AG04449 (cell line): ENCODE results near the gene BFSP1.

ENCODE experiments used
- CTCF ChIA-PET: fragments of 350-600 bp; formaldehyde crosslinking; extraction: SDS; loops from one replicate; lab custom pipeline; 2021; ENCODE audit warnings: antibody characterized with exemption; lab: Yijun Ruan, JAX
- POLR2A ChIA-PET: fragments of 400-600, 350-600 bp; formaldehyde crosslinking; extraction: SDS; loops from one replicate; lab custom pipeline; 2020; ENCODE audit warnings: antibody characterized with exemption, inconsistent platforms; lab: Yijun Ruan, JAX
- DNase-seq: peaks from one replicate; pipeline ENCODE4 v3.0.0-alpha.2; 2010; ENCODE audit warnings: low read depth, low spot score
- H3K4me3 ChIP-seq: 2 replicates; pipeline ENCODE4 v1.5.1; 2011; ENCODE audit warnings: low read depth, mild to moderate bottlenecking, control low read depth, low read length
- TF ChIP-seq, protein P1 (sequence below): IDR thresholded peaks from one replicate; pipeline ENCODE4 v1.5.1; 2011; ENCODE audit warnings: mild to moderate bottlenecking, moderate library complexity, low read length, control low read depth, inconsistent platforms; ENCODE audit not compliant: insufficient read depth; ENCODE audit errors: missing control alignments

Gene BFSP1

DNA sequence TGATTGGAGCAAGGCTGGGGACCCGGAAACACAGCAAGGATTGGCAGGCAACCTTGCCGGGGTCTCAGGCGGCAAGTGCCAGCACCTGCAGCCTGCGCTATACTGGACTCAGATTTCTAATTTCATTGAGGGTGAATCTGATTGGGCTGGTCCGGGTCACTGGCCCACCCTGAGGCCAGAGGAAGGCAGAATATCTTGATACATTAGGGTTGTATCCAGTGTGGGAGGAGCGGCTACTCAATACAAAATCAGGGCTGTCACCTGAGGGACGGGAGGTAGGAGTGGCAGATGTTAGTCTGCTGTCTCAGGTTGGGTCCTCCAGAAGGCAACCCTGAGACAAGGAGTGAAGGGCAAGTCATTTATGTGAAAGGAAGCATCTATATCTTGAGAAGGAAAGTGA, 40.7 kb downstream of the BFSP1 start:
- POLR2A ChIA-PET: no interaction called here
- DNase-seq: no peak
- CTCF ChIA-PET: no interaction called here
- H3K4me3 ChIP-seq: no peak overlapping the region
- TF ChIP-seq, protein P1, sequence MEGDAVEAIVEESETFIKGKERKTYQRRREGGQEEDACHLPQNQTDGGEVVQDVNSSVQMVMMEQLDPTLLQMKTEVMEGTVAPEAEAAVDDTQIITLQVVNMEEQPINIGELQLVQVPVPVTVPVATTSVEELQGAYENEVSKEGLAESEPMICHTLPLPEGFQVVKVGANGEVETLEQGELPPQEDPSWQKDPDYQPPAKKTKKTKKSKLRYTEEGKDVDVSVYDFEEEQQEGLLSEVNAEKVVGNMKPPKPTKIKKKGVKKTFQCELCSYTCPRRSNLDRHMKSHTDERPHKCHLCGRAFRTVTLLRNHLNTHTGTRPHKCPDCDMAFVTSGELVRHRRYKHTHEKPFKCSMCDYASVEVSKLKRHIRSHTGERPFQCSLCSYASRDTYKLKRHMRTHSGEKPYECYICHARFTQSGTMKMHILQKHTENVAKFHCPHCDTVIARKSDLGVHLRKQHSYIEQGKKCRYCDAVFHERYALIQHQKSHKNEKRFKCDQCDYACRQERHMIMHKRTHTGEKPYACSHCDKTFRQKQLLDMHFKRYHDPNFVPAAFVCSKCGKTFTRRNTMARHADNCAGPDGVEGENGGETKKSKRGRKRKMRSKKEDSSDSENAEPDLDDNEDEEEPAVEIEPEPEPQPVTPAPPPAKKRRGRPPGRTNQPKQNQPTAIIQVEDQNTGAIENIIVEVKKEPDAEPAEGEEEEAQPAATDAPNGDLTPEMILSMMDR: no peak

DNA sequence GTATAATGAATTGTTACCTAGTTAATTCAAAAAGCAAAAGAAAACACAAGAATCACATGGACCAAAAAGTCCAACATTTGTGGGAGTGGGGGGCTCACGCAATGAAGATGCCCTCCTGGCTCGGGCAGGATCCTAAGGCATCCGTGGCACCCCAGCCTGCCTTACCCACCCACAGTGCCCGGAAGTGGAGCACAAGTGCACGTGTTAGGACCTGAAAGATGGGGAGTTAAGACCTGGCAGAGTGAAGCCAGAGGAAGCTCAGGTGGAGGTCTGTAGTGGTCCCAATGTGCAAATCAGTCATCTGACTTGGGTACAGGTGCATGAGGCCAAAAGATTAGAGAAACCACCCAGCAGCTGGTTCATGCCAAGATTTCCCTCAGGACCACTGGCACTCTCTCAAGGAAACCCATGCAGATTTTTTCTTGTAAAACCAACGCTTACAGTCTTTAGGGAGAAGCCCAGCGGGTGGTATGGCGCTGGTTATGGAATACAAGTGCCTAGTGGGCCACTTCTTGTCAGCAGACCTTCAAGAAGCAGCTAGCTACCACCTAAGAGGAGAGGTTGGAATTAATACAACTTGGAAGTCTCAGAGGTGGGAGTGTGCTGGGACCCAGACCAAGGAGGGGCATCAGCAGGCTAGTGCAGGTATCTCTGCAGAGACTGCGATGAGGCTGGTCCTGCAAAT, 42.1 kb downstream of the BFSP1 start:
- CTCF ChIA-PET: no interaction called here
- no peak for DNase-seq
- TF ChIP-seq, protein P1: no peak
- no peak overlapping the region for H3K4me3 ChIP-seq
- POLR2A ChIA-PET: no interaction called here

DNA sequence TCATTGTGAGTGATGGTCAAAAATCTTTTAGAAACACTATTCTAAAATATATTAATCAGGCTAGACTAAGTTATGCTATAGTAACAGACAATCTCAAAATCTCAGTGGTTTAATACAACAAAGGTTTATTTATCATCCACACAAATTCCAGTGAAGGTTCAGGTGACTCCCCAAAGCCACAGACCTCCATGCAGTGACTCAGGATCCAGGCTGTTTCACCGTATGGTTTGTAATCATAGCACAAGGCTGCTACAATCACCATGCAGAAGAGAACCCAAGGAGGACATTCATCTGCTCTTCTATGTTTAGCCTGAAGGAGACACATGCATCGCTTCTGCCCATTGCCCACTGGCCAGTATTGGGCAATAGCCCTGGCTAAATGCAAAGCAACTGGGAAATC, 46.2 kb downstream of the BFSP1 start:
- H3K4me3 ChIP-seq: no peak overlapping the region
- TF ChIP-seq, protein P1: no peak
- ChIA-PET POLR2A (no interaction called here), CTCF (no interaction called here)
- no peak for DNase-seq

DNA sequence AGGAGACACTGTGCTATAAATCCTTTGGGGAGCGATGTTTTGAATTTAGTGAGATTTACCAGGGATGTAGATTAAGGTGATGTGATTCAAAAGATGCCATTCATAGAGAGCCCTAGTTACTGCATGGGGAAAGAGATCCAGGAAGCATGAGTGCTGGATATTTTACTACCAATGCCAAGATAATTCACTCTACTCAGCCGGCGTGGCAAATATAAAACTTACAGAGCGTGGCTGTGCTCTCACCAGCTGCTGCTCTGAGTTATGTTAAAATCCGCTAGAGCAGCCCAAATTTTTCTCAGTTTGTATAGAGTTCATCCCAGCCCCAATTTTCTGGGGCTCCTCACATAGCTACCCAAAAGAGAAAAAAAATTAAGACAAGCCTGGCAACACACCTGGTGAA, 48.6 kb downstream of the BFSP1 start:
- CTCF ChIA-PET: no interaction called here
- POLR2A ChIA-PET: no interaction called here
- TF ChIP-seq, protein P1: no peak

DNA sequence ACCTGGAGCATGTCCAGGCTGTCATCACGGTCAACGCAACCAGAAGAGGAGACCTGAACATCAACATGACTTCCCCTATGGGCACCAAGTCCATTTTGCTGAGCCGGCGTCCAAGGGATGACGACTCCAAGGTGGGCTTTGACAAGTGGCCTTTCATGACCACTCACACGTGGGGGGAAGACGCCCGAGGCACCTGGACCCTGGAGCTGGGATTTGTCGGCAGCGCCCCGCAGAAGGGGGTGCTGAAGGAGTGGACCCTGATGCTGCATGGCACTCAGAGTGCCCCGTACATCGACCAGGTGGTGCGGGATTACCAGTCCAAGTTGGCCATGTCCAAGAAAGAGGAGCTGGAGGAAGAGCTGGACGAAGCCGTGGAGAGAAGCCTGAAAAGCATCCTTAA, 49.5 kb downstream of the BFSP1 start:
- H3K4me3 ChIP-seq: no peak overlapping the region
- POLR2A ChIA-PET: no interaction called here
- no peak for DNase-seq
- CTCF ChIA-PET: no interaction called here
- TF ChIP-seq, protein P1: no peak

More for the DNA sequence above, 48.6 kb downstream of the BFSP1 start:
- no peak for DNase-seq
- H3K4me3 ChIP-seq: no peak overlapping the region

DNA sequence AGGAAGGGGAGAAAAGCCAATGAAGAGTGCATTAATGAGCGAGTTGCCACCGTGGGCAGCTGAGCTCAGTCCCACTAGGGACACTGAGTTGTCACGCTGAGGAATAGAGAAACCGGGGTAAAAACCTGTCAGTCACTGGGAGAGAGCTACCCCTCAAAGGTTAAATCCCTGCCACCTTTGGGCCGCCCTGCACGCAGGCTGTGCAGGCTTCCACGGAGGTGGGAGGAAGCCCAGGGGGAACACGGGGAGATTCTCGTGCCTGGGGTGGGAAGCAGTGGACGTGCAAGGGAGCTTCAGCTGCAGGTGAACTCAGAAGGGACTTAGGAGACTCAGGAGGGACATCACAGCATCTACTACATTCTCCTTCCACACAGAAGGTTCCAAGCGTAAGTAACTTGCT, 50.5 kb downstream of the BFSP1 start:
- CTCF ChIA-PET: no interaction called here
- TF ChIP-seq, protein P1: no peak

More for the DNA sequence above, 50.5 kb downstream of the BFSP1 start:
- POLR2A ChIA-PET: no interaction called here
- no peak for DNase-seq
- H3K4me3 ChIP-seq: no peak overlapping the region
